RPMI8226 (cell line): ENCODE data around the gene ARHGAP15.

Experiments
- DNase-seq: peaks from one replicate; pipeline ENCODE4 v3.0.0-alpha.2; 2015

Gene ARHGAP15

DNA sequence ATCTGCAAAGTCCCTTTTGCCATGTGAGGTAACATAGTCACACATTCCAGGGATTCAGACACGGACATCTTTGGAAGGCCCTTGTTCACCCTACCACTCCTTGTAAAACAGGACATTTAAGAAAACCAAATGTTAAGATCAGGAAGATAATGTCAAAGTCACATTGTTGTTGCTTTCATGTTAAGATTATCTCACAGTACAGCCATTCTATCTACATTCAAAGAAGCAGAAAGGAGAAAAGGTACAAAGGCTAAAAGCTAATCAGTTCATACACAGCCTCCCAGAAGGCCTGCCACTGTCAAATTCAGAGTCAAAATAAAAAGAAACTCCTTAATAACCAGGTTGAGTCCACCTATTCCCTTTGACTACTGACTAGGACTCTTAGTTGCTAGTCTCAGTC, 573.7 kb downstream of the ARHGAP15 start:
- DNase-seq: no peak

DNA sequence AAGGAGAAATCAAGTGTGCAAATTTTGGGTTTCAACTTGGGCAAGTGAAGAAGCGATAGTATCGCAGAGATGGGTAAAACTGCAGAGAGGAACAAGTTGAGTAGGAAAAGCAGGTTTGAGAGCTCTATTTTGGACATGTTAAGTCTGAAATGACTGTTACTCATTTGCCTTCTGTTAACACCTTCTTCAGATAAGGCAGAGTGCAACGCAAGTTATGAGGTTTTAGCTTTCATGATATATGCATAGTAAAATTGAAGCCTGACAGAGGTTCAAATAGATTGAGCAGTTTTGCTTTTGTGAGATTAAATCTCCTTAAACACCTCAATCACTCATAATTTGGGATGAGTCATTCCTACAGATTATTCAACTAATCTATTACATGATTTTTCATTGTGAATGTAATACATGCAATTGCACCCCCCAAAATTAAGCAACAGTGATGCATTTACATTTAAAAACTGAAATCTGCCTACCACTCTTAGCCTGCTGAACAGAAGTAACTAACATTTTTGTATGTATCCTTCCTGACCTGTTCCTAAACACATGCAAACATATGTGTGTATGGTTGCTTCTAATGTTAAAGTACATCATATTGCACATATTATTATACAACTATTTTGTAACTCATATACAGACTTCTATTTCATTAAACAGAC, 575.4 kb downstream of the ARHGAP15 start:
- DNase-seq: no peak

DNA sequence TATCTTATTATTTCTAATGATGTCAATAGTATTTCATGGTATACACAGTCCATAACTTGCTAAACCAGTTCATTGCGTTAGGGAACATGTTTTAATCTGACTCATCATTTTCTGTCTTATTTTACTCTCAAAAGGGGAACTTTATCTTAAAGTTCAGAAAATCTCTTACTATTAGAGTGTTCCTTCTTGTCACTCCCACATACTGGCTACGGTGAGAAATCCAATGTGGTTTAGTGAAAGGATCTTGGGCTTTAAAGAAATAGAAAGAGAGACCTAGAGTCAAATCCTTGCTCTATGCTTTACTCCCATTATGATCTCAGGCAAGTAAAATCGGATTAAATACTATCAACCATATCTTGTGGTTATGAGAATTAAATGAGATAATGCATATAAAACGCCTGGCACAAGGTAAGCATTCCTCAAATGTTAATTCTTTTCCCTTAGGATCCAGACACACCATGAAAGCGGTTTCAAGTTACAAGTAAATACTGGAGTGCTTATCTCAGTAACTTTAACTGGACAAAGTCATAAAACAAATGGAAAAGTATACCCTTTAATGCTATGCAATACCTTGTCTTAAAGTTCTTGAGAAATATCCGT, 576.0 kb downstream of the ARHGAP15 start:
- DNase-seq: no peak

DNA sequence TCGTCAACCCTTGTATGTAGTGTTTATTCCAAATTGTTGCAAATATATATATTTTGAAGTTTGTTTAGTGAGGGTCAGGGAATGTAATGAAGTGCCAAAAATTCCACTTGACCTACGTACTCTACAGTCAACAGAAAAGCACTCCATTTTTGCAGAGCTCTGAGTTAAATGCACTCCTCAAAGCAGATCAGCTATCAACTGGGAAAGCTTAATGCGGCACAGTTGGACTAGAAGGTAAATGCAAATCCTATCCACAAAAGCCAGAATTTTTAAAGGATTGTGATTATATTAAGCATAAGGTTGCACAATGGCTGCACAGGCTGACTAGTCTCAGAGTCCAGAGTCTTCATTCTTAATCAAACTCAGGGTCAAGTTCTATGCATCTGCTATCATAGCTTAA, 577.1 kb downstream of the ARHGAP15 start:
- no peak for DNase-seq

DNA sequence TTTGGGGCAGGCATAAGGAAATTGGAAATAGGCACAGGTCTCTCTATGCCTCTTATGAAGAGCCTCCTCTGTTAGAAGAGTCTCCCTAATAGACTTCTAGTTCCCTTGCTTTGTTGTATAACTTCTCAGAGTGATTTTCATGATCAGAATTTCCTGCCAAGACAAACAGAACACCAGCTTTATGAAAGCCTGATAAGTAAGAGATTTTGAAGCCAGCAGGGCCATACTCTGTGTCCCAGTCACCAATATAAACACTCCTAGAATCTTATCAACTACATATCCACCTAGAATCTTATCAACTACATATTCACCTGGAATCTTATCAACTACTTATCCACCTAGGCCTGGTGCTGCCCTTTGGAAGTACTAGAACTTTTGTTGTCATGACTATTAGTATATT, 579.5 kb downstream of the ARHGAP15 start:
- DNase-seq: no peak

DNA sequence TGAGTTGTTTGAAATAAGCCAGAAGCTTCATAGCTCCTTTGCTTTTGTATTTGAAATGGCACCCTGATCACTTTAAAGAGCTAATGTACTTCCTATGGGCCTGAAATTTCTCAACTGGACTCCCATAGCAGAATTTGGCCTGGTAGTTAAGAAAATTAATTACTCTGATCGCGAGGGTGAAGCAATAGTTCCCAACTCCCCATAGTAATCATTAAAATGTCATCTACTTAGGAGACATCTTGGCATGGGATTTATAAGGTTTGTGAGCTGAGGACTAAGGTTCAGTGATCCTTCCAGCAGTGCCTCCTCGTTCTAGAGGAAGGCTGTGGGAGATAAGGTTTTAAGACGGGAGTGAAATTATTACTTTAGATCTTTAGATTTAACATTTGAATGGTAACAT, 581.0 kb downstream of the ARHGAP15 start:
- DNase-seq: no peak

DNA sequence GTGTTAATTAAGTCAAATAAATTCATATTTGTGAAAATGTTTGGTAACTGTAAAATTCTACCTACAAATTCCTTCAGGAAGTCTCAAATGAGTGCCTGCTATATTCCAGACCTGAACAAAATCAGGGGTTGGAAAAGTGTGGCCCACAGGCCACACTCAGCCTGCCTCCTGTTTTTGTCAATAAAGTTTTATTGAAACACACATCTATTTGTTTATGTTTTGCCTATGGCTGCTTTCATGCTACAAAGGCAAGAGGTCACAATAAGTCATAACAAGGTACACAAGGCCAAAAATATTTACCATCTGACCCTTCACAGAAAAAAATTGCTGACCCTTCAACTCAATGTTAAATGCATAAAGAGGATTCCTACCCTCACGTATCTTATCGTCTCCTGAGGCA, 581.7 kb downstream of the ARHGAP15 start:
- DNase-seq: no peak

DNA sequence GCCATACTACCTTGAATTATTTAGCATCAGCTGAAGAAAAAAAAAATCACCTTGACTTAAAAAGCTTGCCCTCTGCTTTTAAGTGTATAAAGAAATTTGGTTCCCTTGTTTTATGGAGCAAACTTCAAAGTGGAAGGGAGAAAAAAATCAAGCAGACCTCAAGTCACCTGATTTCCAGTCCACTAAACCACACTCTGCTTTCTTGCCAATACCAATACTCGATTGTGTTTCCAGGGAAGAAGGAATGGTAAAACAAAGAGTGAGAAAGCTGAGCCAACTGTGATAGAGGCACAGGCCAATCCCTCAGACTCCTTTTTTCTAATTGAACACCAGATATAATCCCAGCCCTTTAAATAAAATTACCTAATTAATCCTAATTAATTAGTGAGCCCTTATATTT, 587.3 kb downstream of the ARHGAP15 start:
- no peak for DNase-seq

DNA sequence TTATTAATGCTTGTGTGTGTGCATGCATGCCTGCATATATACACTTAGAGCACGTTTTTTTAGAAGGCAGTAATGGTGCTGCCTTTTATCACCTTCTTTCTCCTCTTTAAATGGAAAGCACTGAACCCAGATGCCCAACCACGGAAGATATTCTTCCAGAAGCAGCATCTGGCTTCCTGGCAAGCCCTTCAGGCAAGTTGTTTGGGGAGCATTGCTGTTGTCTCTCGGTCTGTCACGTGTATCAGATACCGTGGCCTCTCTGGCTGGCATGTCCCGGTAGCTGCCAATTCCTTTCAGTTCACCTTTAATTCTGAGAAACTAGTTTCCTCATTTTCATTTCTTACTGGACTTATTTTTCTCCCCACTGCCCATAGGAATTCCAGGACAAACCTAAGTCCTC, 587.8 kb downstream of the ARHGAP15 start:
- DNase-seq: no peak

DNA sequence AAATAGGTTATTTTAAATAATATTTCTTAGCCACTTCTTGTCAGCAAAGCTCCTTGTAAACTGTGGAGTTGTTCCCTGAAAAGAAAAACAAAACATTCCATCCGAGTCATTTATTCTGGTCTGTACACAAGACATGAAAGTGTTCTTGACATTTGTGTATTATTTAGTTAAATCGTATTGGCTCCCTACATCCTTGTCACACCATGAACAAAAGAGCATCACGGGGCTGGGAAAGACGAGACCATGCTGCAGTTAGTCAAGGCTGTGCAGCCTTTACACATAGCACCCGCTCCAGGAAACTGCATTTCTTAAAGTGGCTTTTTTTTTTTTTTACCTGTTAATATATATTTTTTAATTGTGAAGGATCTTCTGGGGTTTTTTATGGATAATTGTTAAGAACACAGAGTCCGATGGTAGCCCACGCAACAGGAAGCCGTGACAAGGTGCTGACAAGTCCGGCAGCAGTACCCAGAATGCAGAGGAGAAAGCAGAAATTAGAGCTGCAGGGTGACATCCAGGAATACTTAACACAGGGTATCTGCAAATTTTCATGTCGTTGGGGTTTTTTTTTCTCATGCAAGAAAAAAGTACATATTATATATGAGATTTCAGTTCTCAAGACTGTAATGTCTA, 588.4 kb downstream of the ARHGAP15 start:
- DNase-seq: no peak

DNA sequence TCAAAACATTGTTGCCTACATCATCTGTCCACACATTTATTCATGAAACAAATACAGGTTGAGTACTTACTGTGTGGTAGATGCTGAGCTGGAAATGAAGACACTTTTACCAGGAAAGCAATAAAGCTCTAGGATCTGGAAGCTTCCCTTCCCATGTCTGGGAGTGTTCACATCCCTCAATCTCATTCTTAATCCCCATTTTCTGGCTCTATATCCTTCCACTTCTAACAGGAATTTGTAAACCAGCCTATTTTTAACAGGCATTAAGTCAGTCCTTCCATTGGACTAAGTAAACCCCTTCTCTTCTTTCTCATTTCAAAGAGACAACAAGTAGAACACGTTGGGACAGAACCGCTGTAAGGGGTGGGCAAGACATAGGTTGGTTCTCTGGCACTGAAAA, 589.5 kb downstream of the ARHGAP15 start:
- DNase-seq: no peak

DNA sequence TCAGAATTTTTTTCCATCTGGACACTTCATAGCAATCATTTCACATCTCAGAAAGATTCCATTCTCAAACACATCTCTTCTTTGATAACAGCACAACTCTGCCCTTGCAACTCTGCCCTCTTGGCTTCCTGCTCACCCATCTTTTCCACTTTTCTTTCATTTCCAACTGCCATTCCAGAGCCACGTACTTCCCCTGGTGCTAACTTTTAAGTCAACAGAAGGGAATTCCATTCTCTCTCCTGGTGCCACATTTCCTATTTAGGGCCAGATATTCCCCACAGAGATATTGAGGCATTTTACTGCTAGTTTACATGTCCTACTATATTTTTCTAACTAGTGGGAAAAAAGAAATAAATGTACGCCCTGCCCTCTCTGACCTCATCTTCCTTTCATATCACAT, 590.2 kb downstream of the ARHGAP15 start:
- no peak for DNase-seq

DNA sequence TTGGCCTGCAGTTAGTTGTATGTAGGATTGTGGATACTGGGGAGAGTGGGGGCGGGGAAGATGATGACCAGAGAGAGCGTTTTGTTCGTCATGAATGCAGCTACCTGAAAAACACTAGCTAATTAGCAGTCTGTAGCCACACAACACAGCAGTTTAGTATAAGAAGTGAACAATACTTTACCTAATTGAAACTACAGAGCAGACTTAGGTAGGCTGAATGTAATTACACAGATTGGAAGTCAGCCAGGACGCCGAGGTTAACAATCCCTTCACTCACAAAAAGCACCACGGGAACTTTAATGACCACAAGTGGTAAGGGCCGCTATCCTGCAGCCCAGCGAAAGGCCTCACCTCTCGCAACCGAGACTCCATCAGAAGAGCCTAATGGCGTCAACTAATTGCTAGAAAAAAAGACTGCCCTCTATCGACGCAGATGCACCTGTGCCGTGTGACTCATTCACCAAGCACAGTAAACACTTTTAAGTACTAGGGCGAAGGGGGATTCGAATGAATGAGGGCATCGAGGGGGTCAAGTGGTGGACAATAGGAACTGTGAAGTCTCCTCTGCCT, 591.0 kb downstream of the ARHGAP15 start:
- no peak for DNase-seq

DNA sequence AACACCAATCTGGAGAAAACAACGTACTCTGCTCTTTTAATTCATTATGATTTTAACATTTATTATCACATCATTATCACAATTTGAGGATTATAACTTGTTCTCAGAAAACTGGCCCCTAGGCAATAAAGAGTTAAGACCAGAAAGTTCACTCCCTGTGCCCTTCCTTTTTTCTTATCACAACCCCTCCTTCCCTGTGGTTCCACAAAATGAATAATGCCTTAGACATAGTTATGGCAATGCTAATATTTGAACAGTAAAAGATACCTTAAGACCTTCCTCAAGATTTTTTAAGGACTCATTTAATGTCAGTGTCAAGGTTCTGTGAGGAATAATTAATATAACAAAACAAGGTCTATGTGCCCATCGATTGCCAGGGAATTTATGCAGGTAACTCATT, 596.2 kb downstream of the ARHGAP15 start:
- DNase-seq: no peak

DNA sequence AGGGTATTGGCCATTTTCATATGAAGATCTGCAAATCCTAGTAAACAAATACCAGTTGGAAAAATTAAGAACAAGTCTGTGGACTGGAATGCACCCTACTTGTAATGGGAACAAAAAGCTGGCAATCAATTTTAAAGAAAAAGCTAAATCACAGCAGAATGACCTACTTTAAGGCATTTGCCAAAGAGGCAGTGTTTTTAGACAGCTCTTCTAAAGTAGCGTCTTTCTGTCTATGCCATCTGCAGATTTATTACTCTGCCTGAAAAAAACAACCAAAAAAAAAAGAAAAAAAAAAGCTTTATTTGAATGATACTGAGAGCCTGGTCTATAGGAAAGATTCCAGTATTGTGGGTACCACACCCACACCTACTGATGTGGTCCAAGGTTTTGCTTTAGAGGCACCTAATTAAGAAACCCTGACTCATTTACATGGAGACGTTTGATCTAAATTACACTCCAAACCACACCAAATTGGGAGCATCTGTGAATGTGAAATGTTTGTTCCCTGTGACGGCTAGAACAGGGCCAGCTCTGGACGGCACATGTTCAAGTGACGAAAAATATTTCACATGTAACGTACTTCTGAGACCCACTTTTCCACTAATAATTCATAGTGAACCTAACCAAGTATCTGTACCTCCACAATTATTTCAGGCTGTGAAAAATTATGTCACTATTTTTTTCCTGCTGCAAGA, 597.1 kb downstream of the ARHGAP15 start:
- no peak for DNase-seq

DNA sequence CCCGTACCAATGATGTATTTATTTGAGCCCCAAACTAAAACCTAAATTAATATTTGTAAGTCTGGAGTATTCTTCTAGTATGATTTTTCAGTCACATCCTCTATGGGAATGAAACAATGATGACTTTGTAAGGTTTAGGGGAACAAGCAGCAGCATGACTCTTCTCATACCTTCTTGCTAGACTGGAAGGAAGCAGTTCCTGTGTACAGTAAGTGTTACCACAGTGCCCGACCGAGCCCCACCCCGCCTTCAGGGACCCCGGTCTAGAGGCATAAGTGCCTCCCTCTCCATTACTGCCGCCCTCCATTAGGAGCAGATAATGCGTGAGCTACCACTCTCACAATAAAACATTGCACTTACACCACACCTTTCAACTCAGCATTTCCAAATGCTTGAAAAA, 599.3 kb downstream of the ARHGAP15 start:
- no peak for DNase-seq

DNA sequence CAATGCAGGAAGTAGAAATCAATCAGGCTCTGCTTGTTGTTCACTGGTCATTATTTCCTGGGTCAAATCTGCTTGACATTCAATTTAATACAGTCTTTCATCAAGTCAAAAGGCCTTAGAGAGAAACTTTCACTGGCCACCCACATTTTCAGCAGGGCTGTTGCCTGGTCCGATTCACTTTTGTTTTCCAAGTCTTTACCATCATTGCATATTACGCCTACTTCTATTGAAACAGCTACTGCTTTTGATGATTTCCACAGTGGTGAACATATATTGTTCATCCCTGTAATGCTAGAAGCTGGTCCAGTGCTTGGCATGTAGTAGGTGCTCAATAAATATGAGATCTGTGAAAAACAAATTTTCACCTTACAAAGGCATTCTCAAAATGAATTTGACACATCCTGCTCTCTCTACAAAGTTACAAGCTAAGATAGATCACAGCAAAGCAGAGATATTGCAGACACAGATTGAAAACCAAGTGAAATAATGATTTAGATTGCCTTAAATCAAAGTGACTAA, 600.1 kb downstream of the ARHGAP15 start:
- no peak for DNase-seq

DNA sequence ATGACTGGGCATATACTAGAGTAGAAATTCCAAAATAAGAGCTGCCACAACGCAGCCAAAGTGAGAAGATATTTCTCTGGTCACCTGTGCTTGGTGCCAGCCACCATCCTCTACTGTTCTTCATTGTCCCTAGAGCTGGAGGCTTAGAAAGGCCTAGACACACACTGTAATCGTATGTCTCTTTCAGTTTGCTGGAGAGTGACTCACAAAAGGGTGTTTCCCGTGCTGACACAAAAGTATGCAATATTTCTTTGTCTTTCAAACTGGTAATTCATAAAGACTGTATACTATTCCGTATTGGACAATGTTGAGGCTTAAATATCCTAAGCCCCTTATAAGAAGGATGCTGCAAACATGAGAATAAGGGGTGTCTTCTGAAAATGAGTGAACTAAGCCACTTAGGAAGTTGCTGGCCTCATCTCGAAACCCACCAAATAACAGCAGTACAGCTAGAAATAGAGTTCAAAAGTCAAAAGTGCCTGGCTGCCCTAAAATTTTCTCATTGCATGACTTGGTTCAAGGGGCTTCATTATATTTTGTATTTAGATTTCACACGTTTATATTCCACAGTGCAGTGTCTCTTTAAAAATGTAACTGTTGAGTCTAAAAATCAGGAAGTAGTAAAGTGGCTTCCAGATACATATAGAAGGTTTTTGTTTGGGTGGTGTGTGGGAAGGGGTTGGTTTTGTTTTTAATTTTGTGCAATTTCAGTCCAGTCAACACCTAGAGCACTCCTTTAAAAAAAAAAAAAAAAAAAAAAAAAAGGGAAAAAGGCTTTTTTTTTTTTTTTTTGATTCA, 601.1 kb downstream of the ARHGAP15 start:
- no peak for DNase-seq

DNA sequence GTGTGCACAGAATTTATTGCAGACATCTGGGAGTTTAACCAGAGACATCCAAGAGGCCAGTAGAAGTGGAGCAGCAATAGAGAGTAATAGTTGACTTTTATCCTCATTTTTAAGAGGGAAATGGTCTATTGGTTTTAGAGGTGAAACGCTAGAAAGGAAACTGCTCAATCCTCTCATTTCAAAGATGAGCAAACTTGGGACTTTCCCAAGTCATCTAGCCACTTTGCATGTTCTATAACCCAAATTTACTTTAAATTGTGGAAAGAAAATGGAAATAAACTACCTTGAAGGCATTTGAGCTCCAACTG, 601.7 kb downstream of the ARHGAP15 start:
- no peak for DNase-seq

DNA sequence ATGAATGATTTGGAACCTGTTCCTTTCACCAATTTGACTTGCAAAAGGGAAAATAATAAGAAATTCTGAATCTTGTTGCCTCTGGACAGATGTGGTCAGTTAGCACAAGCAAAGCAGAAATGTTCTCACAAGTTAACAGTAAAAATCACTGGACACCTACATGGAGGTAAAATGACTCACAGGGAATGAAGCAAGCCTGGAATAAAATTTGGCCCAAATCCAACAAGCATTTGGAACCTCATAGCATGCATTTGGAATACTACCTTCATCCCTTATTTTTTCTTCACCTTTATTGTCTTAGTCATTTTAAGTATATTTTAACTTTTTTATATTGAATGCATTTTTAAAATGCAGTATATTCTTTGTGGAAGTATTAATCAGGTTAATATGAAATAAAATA, 602.9 kb downstream of the ARHGAP15 start:
- DNase-seq: no peak

DNA sequence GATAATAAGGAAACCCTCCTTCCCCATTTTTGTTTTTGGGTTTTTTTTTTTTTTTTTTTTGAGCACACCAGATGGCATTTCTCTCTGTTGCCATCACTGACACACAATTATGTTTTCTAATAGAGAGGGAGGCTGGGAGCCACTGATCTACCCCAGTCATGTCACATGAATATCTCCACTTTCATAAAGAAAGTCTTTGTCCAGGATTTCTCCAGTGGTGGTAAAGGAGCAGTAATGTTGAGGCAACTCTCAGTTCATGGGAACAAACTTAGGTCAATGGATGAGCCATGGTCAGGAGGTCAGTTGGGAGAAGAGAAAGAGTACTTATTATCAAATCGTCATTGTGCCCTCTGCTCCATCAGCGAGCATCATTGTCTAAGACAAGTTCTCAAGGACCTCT, 603.7 kb downstream of the ARHGAP15 start:
- no peak for DNase-seq

DNA sequence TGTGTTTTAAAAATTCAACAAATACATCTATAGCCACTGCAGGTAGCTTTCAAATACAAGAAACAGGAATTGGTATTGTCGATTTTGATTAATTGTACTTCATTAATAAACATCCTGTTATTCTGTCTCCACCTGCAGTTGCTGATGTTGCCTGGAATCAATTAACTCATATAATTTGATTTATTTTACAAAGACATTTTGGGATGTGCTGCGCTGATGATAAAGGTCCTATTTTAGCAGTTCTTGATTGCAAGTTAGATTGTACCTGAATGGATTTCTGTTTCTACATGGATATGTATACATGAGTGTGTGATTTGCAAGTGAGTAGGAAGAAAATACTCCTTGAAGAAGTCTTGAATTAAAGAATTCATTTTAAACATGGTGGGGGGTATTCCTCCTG, 605.3 kb downstream of the ARHGAP15 start:
- no peak for DNase-seq

DNA sequence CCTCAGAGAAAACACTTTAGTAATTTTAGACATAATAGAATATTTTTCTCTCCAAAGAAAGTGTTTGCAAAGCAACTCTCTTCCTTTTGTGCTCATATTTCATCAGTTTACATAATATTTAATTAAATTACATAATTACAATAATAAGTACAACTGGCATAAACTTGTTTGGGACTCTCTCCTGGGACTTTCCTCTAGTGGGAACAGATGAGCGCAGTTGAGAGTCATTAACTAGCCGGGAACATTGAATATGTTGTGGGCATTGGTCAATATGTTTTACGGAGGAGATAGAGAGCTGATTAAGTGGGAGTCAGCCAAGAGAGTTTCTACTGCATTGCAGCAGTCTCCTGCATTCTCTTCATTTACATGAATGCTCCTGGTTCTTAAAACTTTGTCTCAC, 607.7 kb downstream of the ARHGAP15 start:
- no peak for DNase-seq
